Neuronal stem cell (in vitro differentiated cells): ENCODE results near the gene NFKB1.

ENCODE experiments used
- DNase-seq: peaks from one replicate; pipeline ENCODE4 v3.0.0-alpha.2; 2013; ENCODE audit warnings: low spot score
- H2AFZ ChIP-seq: one replicate; pipeline ENCODE4 v1.6.1; 2013; ENCODE audit warnings: mild to moderate bottlenecking, low read length, inconsistent platforms
- H2AK5ac ChIP-seq: 2 replicates; pipeline ENCODE4 v1.6.1; 2013; ENCODE audit warnings: low read depth, mild to moderate bottlenecking, inconsistent platforms, low read length, moderate library complexity, mixed read lengths
- H2BK120ac ChIP-seq: 2 replicates; pipeline ENCODE4 v1.6.1; 2013; ENCODE audit warnings: low read depth, mild to moderate bottlenecking, inconsistent platforms, low read length, moderate library complexity, mixed read lengths
- H2BK12ac ChIP-seq: one replicate; pipeline ENCODE4 v1.6.1; 2013; ENCODE audit warnings: low read length, inconsistent platforms
- H2BK15ac ChIP-seq: 2 replicates; pipeline ENCODE4 v1.6.1; 2013; ENCODE audit warnings: mild to moderate bottlenecking, low read length, inconsistent platforms, mixed read lengths
- H2BK5ac ChIP-seq: one replicate; pipeline ENCODE4 v1.6.1; 2013; ENCODE audit warnings: inconsistent platforms, mild to moderate bottlenecking, low read length, moderate library complexity
- H3K14ac ChIP-seq: one replicate; pipeline ENCODE4 v1.6.1; 2013; ENCODE audit warnings: low read length, inconsistent platforms
- H3K18ac ChIP-seq: 2 replicates; pipeline ENCODE4 v1.6.1; 2013; ENCODE audit warnings: low read length, inconsistent platforms
- H3K23ac ChIP-seq: 2 replicates; pipeline ENCODE4 v1.6.1; 2013; ENCODE audit warnings: low read depth, mild to moderate bottlenecking, mixed read lengths, low read length, inconsistent platforms; ENCODE audit not compliant: poor library complexity
- H3K27ac ChIP-seq: replicated peaks from 3 replicates; pipeline ENCODE4 v1.5.1; 2013; ENCODE audit warnings: low read length, inconsistent platforms
- H3K27me3 ChIP-seq, 3 experiments: 2 replicates each; pipeline ENCODE4 v1.6.1; 2013; ENCODE audit warnings: low read length in 3 of 3, mild to moderate bottlenecking in 2 of 3, inconsistent platforms in 1 of 3, low read depth in 1 of 3, mixed read lengths in 1 of 3, moderate library complexity in 1 of 3; ENCODE audit not compliant: control insufficient read depth in 3 of 3, insufficient read depth in 3 of 3
- H3K36me3 ChIP-seq, 2 donors: replicated peaks in 1 of 2; 2 replicates each; pipeline ENCODE4 v1.6.1; 2013; ENCODE audit warnings: low read length in 2 of 2; ENCODE audit not compliant: control insufficient read depth in 2 of 2, insufficient read depth in 2 of 2
- H3K4ac ChIP-seq: 2 replicates; pipeline ENCODE4 v1.6.1; 2013; ENCODE audit warnings: inconsistent platforms, mild to moderate bottlenecking, low read length, moderate library complexity
- H3K4me1 ChIP-seq, 2 donors: 1 replicate in 1 of 2; 2 replicates in 1 of 2; pipeline ENCODE4 v1.6.1; 2013; ENCODE audit warnings: low read length in 2 of 2, low read depth in 1 of 2; ENCODE audit not compliant: control insufficient read depth in 2 of 2, insufficient read depth in 1 of 2
- H3K4me2 ChIP-seq: one replicate; pipeline ENCODE4 v1.6.1; 2013; ENCODE audit warnings: mild to moderate bottlenecking, low read length, inconsistent platforms; ENCODE audit not compliant: insufficient read depth, poor library complexity, severe bottlenecking
- H3K4me3 ChIP-seq, 2 donors: 2 replicates each; pipeline ENCODE4 v1.5.1; 2013; ENCODE audit warnings: low read length in 2 of 2, mild to moderate bottlenecking in 2 of 2, inconsistent platforms in 1 of 2, moderate library complexity in 1 of 2
- H3K79me1 ChIP-seq: one replicate; pipeline ENCODE4 v1.6.1; 2013; ENCODE audit warnings: low read depth, mild to moderate bottlenecking, inconsistent platforms, low read length, moderate library complexity
- H3K9ac ChIP-seq: one replicate; pipeline ENCODE4 v1.6.1; 2013; ENCODE audit warnings: mild to moderate bottlenecking, low read depth, low read length, inconsistent platforms; ENCODE audit not compliant: poor library complexity
- H3K9me3 ChIP-seq, 2 donors: replicated peaks in 1 of 2; 2 replicates each; pipeline versions ENCODE3 to v1.6.1; 2013; ENCODE audit warnings: low read length in 2 of 2, mild to moderate bottlenecking in 2 of 2, inconsistent platforms in 1 of 2, low read depth in 1 of 2, mixed read lengths in 1 of 2, moderate library complexity in 1 of 2; ENCODE audit not compliant: control insufficient read depth in 2 of 2, insufficient read depth in 1 of 2
- H4K8ac ChIP-seq: one replicate; pipeline ENCODE4 v1.6.1; 2013; ENCODE audit warnings: low read depth, mild to moderate bottlenecking, inconsistent platforms, low read length, moderate library complexity
- H4K91ac ChIP-seq: one replicate; pipeline ENCODE4 v1.6.1; 2013; ENCODE audit warnings: low read length, low read depth, mild to moderate bottlenecking, inconsistent platforms; ENCODE audit not compliant: poor library complexity
- WGBS, 2 donors: extraction: QIAGEN DNeasy Blood & Tissue Kit; methylation state at CpG; one replicate each; pipeline ENCODE4 v1.1.7; 2013; ENCODE audit warnings: missing lambda C conversion rate in 2 of 2, mixed read lengths in 1 of 2; ENCODE audit not compliant: insufficient read length in 2 of 2, insufficient replicate concordance in 1 of 2; ENCODE audit errors: extremely low coverage in 2 of 2; 5-methylcytosine and 5-hydroxymethylcytosine counted together

The NFKB1 gene

GRCh38 chr4:102517753-102518152, 16.6 kb downstream of the NFKB1 start:
- Histone ChIP-seq H2BK15ac (no peak overlapping the region), H3K18ac (no peak overlapping the region), H3K79me1 (no peaks in the 10 kb centered on the region), H2BK12ac (no peak overlapping the region), H3K4ac (no peak overlapping the region), H3K9me3 (peaks cover 0 to 18% of the 10 kb centered on the region in 2 donors), H2BK5ac (no peak overlapping the region), H3K4me1 (no peaks in the 10 kb centered on the region), H3K14ac (no peak overlapping the region), H3K4me2 (no peak overlapping the region), H3K23ac (no peak overlapping the region), H3K9ac (no peak overlapping the region), H2BK120ac (no peak overlapping the region), H2AK5ac (no peak overlapping the region), H3K27ac (no peak overlapping the region), H4K91ac (no peak overlapping the region), H4K8ac (no peak overlapping the region), H3K36me3 (no peaks in the 10 kb centered on the region), H3K4me3 (no peak overlapping the region), H3K27me3 (no peaks in the 10 kb centered on the region), H2AFZ (no peak overlapping the region)
- DNase-seq = no peak

GRCh38 chr4:102518703-102519131, 17.6 kb downstream of the NFKB1 start:
- no peak overlapping the region for H3K27ac ChIP-seq
- H3K4me2 ChIP-seq = no peak overlapping the region

GRCh38 chr4:102519925-102520324, 18.8 kb downstream of the NFKB1 start:
- Histone ChIP-seq H3K4me2 (no peak overlapping the region), H3K9me3 (peaks cover 0 to 18% of the 10 kb centered on the region in 2 donors), H2BK120ac (no peak overlapping the region), H3K4me3 (no peak overlapping the region), H2AK5ac (no peak overlapping the region), H3K18ac (no peak overlapping the region), H3K27me3 (no peaks in the 10 kb centered on the region), H4K8ac (no peak overlapping the region), H3K4me1 (peaks cover 0 to 3% of the 10 kb centered on the region in 2 donors), H3K79me1 (no peaks in the 10 kb centered on the region), H3K9ac (no peak overlapping the region), H3K23ac (no peak overlapping the region), H2BK12ac (no peak overlapping the region), H2BK5ac (no peak overlapping the region), H3K36me3 (no peaks in the 10 kb centered on the region), H2BK15ac (no peak overlapping the region), H3K4ac (no peak overlapping the region), H3K27ac (no peak overlapping the region), H3K14ac (no peak overlapping the region), H4K91ac (no peak overlapping the region), H2AFZ (no peak overlapping the region)
- no peak for DNase-seq
- WGBS, 2 donors = no CpG with 5 or more reads among the region's 3 CpGs

More at GRCh38 chr4:102518703-102519131, 17.6 kb downstream of the NFKB1 start:
- no peak overlapping the region for H4K91ac ChIP-seq
- no peak overlapping the region for H2BK15ac ChIP-seq
- no peak overlapping the region for H2AFZ ChIP-seq
- no peak overlapping the region for H2BK120ac ChIP-seq
- peaks cover 0 to 18% of the 10 kb centered on the region in 2 donors for H3K9me3 ChIP-seq
- no peak overlapping the region for H4K8ac ChIP-seq
- H2BK12ac ChIP-seq = no peak overlapping the region
- H2BK5ac ChIP-seq = no peak overlapping the region
- H3K4me1 ChIP-seq = peaks cover 0 to 3% of the 10 kb centered on the region in 2 donors
- H3K36me3 ChIP-seq = no peaks in the 10 kb centered on the region
- no peaks in the 10 kb centered on the region for H3K79me1 ChIP-seq
- no peak overlapping the region for H3K23ac ChIP-seq
- no peak overlapping the region for H3K18ac ChIP-seq
- H3K4ac ChIP-seq = no peak overlapping the region
- H3K9ac ChIP-seq = no peak overlapping the region
- no peak overlapping the region for H2AK5ac ChIP-seq
- DNase-seq = no peak
- WGBS, 2 donors = no CpG with 5 or more reads among the region's 2 CpGs
- no peak overlapping the region for H3K14ac ChIP-seq
- H3K27me3 ChIP-seq = no peaks in the 10 kb centered on the region
- H3K4me3 ChIP-seq = no peak overlapping the region

GRCh38 chr4:102521570-102521969, 20.4 kb downstream of the NFKB1 start:
- no peak overlapping the region for H3K9ac ChIP-seq
- H3K79me1 ChIP-seq = no peaks in the 10 kb centered on the region
- DNase-seq = no peak
- no peak overlapping the region for H2BK15ac ChIP-seq
- no peak overlapping the region for H2BK120ac ChIP-seq
- no peak overlapping the region for H2AFZ ChIP-seq
- no peak overlapping the region for H3K23ac ChIP-seq
- H3K27ac ChIP-seq = no peak overlapping the region
- no CpG with 5 or more reads among the region's 1 CpG for WGBS, 2 donors
- H2BK12ac ChIP-seq = no peak overlapping the region
- H3K9me3 ChIP-seq = peaks cover 0 to 5% of the 10 kb centered on the region in 2 donors
- H3K27me3 ChIP-seq = no peaks in the 10 kb centered on the region
- H2AK5ac ChIP-seq = no peak overlapping the region
- H3K4me1 ChIP-seq = peaks cover 0 to 3% of the 10 kb centered on the region in 2 donors
- no peaks in the 10 kb centered on the region for H3K36me3 ChIP-seq
- H3K18ac ChIP-seq = no peak overlapping the region
- no peak overlapping the region for H3K4ac ChIP-seq
- H3K4me3 ChIP-seq = no peak overlapping the region
- H3K4me2 ChIP-seq = no peak overlapping the region
- H4K91ac ChIP-seq = no peak overlapping the region
- no peak overlapping the region for H3K14ac ChIP-seq
- no peak overlapping the region for H4K8ac ChIP-seq
- H2BK5ac ChIP-seq = no peak overlapping the region
